ENCODE measurements around the gene FZD8.

GRCh38 chr10:35594115-35595079 lies 47.7 kb downstream of the FZD8 start:
- no peak for TF ChIP-seq CTCF (IDR thresholded peaks at IDR 0.05; ENCODE audit: insufficient read depth, low read depth, low read length)
- no peak for TF ChIP-seq EZH2 (IDR thresholded peaks at IDR 0.05; ENCODE audit: insufficient read depth, low read length)
